Measurements from ENCODE around the gene LARGE1. TPM values are rescaled to one million over a fixed set of nuclear protein-coding genes. Genes with fewer than 3 reads are reported as not detected.

LARGE1 gene
- total and polyA plus RNA-seq, 8 donors: 4.1 to 29.3 (median 13.7) TPM

GRCh38 chr22:33776491-33776890 lies 143.8 kb downstream of the LARGE1 start:
- DNase-seq (no peak), ATAC-seq (no peak), FAIRE-seq (no peak)
- no peak overlapping the region for H3K27ac ChIP-seq
- WGBS, 2 donors: 80% methylated on average over 7 of the region's 7 CpGs
- H3K36me3 ChIP-seq: no peaks in the 10 kb centered on the region
- no peaks in the 10 kb centered on the region for H3K9me3 ChIP-seq
- no peak overlapping the region for H3K4me3 ChIP-seq
- TF ChIP-seq CTCF (IDR thresholded peaks at IDR 0.05): no peak
- H3K27me3 ChIP-seq: no peaks in the 10 kb centered on the region
- intact Hi-C loops (cut with DNase I): no loop called here
- peaks cover 5 to 15% (median 8%) of the 10 kb centered on the region in 3 donors for H3K4me1 ChIP-seq

- 89 to 94% methylated on average over 6 of the region's 6 CpGs for WGBS, 2 donors
- no peak for TF ChIP-seq CTCF (IDR thresholded peaks at IDR 0.05)
- Histone ChIP-seq H3K36me3 (no peaks in the 10 kb centered on the region), H3K27me3 (no peaks in the 10 kb centered on the region), H3K9me3 (no peaks in the 10 kb centered on the region), H3K4me3 (no peak overlapping the region), H3K27ac (no peak overlapping the region), H3K4me1 (peaks cover 0 to 5% (median 0%) of the 10 kb centered on the region in 3 donors)
- intact Hi-C loops (cut with DNase I): no loop called here
- FAIRE-seq (no peak), DNase-seq (no peak), ATAC-seq (no peak)
Measured at GRCh38 chr22:33774781-33775180, 145.5 kb downstream of the LARGE1 start.

- Histone ChIP-seq H3K4me1 (no peaks in the 10 kb centered on the region), H3K4me3 (no peak overlapping the region), H3K9me3 (no peaks in the 10 kb centered on the region), H3K27ac (no peak overlapping the region), H3K36me3 (no peaks in the 10 kb centered on the region), H3K27me3 (no peaks in the 10 kb centered on the region)
- TF ChIP-seq CTCF (IDR thresholded peaks at IDR 0.05): no peak
- FAIRE-seq (no peak), DNase-seq (no peak), ATAC-seq (no peak)
- intact Hi-C loops (cut with DNase I): no loop called here
- WGBS, 2 donors: 83 to 89% methylated on average over 6 of the region's 6 CpGs
Measured at GRCh38 chr22:33772745-33773144, 147.5 kb downstream of the LARGE1 start.

GRCh38 chr22:33771136-33771535 lies 149.1 kb downstream of the LARGE1 start:
- 68 to 72% methylated on average over 4 of the region's 4 CpGs for WGBS, 2 donors
- FAIRE-seq (no peak), ATAC-seq (peak in 1 of 4 donors; percentile 18), DNase-seq (no peak)
- Histone ChIP-seq H3K9me3 (no peaks in the 10 kb centered on the region), H3K4me3 (no peak overlapping the region), H3K4me1 (no peaks in the 10 kb centered on the region), H3K27ac (no peak overlapping the region), H3K27me3 (no peaks in the 10 kb centered on the region), H3K36me3 (no peaks in the 10 kb centered on the region)
- intact Hi-C loops (cut with DNase I): no loop called here
- TF ChIP-seq CTCF (IDR thresholded peaks at IDR 0.05): no peak

GRCh38 chr22:33770723-33771122 lies 149.6 kb downstream of the LARGE1 start:
- ATAC-seq (no peak), FAIRE-seq (no peak), DNase-seq (no peak)
- H3K27me3 ChIP-seq: no peaks in the 10 kb centered on the region
- H3K27ac ChIP-seq: no peak overlapping the region
- intact Hi-C loops (cut with DNase I): no loop called here
- no peak overlapping the region for H3K4me3 ChIP-seq
- H3K36me3 ChIP-seq: no peaks in the 10 kb centered on the region
- no peaks in the 10 kb centered on the region for H3K4me1 ChIP-seq
- WGBS, 2 donors: 86 to 87% methylated on average over 3 of the region's 3 CpGs
- TF ChIP-seq CTCF (IDR thresholded peaks at IDR 0.05): no peak
- no peaks in the 10 kb centered on the region for H3K9me3 ChIP-seq
